ENCODE data around the gene ADGRB2. TPM values are rescaled to one million over a fixed set of nuclear protein-coding genes. Genes with fewer than 3 reads are reported as not detected.

Gene ADGRB2
- total RNA-seq, 1 experiment from 2014 or later: 49.5 TPM

DNA sequence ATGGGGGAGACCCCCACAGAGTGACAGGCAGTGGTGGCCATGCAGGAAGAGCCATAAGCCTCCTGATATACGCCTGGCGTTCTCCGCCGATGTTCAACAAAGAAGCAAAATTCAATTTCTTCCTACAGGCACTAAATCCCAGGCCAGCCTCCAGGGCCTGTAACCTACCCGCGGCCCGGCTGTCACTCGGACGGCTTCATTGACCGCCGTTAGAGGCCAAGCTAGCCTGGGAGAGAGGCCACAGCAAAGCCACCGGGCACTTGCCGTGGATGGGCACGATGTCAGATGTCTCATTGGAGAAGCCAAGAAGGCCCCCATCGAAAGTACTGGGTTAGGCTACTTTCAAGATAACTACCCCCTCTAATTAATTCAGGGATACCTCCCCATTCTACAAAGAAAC lies 9.7 kb downstream of the ADGRB2 start:
- DNase-seq (ENCODE audit: low spot score): no peak
- in situ Hi-C loops (cut with HindIII; ENCODE audit: low sequenced_read_pairs): no loop called here

- in situ Hi-C loops (cut with HindIII; ENCODE audit: low sequenced_read_pairs): no loop called here
Observed at GRCh38 chr1:31753707-31754349, 10.3 kb downstream of the ADGRB2 start.

DNA sequence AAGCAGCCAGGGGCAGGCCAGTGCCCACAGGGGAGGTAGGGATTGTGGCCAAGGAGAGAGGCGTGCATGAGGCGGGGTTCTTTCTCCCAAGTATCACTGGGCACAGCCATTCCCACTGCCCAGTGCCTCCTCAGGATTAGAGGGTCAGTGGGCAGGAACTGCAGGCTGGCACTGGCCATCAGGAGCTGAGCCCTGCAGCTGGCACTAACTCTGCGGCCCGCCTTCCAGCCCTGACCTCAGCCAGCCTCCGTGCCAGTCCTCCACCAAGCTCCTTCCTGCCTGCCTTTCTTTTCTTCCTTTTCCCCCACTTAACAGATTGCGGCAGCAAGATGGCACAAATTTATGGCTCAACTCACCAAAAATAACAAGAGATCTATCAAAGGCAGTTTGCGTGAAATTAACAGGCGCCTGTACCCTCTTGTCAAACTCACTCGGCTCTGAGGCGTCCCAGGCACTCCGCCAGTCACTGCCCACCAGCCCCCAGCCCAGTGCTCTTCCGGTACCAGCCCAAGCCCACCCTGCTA lies 11.1 kb downstream of the ADGRB2 start:
- in situ Hi-C loops (cut with HindIII; ENCODE audit: low sequenced_read_pairs): no loop called here
- DNase-seq (ENCODE audit: low spot score): peak; percentile 54

More at GRCh38 chr1:31753707-31754349, 10.3 kb downstream of the ADGRB2 start:
- DNase-seq (ENCODE audit: low spot score): peak; percentile 81

GRCh38 chr1:31752258-31752657 lies 11.9 kb downstream of the ADGRB2 start:
- in situ Hi-C loops (cut with HindIII; ENCODE audit: low sequenced_read_pairs): no loop called here
- no peak for DNase-seq (ENCODE audit: low spot score)

DNA sequence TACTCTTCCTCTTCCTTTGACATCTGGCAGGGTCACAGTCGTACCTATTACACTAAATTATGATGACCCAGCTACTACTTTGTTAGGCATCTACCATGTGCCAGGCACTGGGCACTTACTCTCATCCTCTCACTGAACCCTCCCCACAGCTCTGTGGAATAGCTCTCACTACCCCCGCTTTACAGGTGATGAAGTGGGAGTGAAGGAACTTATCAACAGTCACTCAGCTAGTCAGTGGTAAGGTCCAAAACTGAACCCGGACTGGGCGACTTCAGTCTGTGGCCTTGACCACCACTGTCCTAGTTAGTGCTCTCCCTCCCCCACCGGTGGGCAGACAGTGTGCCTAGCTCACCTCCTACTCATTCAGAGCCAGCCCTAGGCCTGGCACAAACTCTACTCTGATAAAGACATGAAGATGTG lies 12.3 kb downstream of the ADGRB2 start:
- in situ Hi-C loops (cut with HindIII; ENCODE audit: low sequenced_read_pairs): no loop called here
- DNase-seq (ENCODE audit: low spot score): no peak

DNA sequence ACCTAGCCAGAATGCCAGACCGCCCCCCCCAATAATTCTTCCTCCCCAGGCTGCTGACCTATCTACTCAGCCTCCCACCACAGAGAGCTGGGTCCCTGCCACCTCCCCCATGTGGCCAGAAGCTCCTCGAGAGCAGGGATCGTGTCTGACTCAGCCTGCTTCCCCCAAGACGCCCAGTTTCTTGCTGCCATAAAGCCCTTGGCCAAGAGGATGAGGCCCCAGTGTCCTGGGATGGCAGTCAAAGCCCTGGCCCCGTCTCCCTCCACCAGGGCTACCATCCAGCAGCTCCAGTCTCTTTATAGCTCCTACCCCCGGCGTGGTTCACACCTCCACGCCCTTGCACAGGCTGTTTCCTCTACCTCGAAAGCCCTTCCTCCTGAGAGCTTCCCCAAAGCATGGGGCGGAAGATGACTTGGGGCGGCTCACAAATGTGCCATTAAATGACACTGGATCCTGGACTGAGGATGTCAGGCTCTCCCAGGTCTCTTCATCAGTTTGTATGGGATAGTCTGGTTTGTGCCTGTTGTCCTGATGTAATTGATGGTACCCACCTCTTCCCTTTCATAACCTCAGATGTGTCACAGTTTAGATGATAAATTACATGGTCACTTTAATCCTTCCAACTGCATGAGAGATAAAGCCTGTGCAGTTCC lies 13.2 kb downstream of the ADGRB2 start:
- in situ Hi-C loops (cut with HindIII; ENCODE audit: low sequenced_read_pairs): no loop called here

DNA sequence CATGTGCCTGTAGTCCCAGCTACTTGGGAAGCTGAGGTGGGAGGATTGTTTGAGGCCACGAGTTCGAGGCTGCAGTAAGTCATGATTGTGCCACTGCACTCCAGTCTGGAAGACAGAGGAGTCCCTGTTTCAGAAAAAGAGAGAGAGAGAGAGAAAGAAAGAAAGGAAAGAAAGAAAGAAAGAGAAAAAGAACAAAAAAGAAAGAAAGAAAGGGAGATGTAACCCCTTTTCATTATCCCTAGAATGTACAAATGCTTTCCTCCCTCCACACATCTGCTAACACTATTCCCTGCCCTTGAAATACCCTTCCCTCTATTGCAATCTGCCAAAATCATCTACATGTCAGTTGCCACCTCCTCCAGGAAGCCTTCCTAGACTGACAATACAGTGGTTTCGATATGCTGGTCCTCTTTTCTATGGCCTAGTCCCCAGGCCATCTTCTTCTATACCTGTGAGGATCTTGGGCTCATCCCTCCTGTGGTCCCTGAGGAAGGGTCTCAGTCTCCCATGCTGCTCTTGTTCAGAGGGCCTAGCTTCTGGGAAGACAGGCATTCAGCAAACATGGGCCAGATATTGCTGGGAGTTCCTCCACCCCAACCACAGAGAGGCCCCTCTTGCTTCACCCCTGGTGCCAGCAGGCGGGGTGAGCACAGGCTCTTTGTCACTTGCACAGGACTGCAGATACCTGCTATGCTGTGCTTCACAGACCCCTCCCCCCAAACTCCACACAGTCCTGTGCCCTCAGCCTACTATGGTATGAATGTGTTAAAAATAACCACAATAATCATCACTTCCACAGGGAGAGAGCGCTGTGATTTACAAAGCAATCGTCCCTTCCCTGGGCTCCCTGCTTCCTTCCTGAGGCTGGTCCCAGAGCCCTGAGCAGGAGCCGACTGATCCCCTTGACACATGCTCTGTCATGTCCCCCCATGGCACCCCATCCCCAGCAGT lies 14.1 kb downstream of the ADGRB2 start:
- in situ Hi-C loops (cut with HindIII; ENCODE audit: low sequenced_read_pairs): no loop called here
- DNase-seq (ENCODE audit: low spot score): no peak

More for the DNA sequence above, 13.2 kb downstream of the ADGRB2 start:
- peak; percentile 19 for DNase-seq (ENCODE audit: low spot score)

- in situ Hi-C loops (cut with HindIII; ENCODE audit: low sequenced_read_pairs): no loop called here
- no peak for DNase-seq (ENCODE audit: low spot score)
Observed at GRCh38 chr1:31748365-31748764, 15.8 kb downstream of the ADGRB2 start.

DNA sequence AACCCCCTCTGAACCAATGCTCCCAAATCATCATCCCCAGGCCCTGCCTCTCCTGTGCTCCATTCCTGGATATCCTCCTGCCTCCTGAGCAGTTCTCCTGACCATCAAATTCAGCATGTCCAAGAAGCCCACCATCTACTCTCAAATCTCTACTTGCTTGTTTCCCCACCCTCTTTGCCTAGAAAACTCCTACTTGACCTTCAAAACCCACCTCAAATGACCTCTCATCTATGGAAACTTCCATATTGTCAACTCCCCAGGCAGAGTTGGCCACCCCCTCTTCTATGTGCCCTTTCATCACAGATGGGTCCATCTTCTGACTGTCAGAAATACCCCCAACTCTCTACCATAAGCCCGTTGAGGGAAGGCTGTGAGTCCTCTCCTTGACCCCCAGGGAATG lies 16.8 kb downstream of the ADGRB2 start:
- in situ Hi-C loops (cut with HindIII; ENCODE audit: low sequenced_read_pairs): no loop called here
- DNase-seq (ENCODE audit: low spot score): no peak

- in situ Hi-C loops (cut with HindIII; ENCODE audit: low sequenced_read_pairs): no loop called here
- DNase-seq (ENCODE audit: low spot score): peak; percentile 23
Observed at GRCh38 chr1:31746687-31747086, 17.5 kb downstream of the ADGRB2 start.

- in situ Hi-C loops (cut with HindIII; ENCODE audit: low sequenced_read_pairs): no loop called here
- DNase-seq (ENCODE audit: low spot score): no peak
Observed at GRCh38 chr1:31745946-31746670, 18.0 kb downstream of the ADGRB2 start.

- in situ Hi-C loops (cut with HindIII; ENCODE audit: low sequenced_read_pairs): no loop called here
- DNase-seq (ENCODE audit: low spot score): peak; percentile 65
Observed at GRCh38 chr1:31745096-31745945, 18.8 kb downstream of the ADGRB2 start.

GRCh38 chr1:31744165-31744888 lies 19.8 kb downstream of the ADGRB2 start:
- in situ Hi-C loops (cut with HindIII; ENCODE audit: low sequenced_read_pairs): no loop called here
- DNase-seq (ENCODE audit: low spot score): no peak

DNA sequence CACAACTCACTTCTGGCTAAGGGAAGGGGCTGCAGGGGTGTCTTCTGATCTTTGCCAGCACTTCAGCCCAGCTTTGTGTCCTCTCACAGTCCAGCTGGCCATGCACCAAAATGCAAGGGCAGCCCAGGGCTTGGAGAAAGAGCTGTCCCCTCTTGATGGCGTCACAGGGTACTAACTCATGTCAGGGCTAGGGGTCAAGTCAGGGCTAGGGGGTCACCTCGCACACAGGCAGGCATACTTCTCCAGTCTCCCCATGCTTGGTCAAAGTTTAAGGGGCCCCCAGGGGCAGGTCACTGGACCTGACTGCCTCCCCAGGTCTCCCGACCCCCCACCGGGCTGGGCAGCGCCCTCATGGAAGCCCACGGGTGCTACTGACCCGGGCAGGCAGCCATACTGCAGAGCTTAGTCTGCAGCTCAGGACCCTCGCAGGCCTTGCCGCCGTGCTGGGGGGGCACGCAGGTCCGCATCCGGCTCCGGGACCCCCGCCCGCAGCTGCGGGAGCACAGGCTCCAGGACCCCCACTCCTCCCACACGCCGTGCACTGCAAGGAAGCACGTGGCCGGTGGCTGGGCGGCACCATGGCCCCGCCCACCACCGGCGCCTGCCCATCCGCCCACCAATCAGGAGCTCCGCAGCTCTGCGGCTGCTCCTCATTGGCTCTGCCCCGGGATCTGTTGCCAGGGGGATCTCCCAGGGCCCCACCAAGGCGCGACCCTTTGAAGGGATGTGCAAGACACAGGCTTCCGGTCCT lies 21.5 kb downstream of the ADGRB2 start:
- no peak for DNase-seq (ENCODE audit: low spot score)
- in situ Hi-C loops (cut with HindIII; ENCODE audit: low sequenced_read_pairs): no loop called here

DNA sequence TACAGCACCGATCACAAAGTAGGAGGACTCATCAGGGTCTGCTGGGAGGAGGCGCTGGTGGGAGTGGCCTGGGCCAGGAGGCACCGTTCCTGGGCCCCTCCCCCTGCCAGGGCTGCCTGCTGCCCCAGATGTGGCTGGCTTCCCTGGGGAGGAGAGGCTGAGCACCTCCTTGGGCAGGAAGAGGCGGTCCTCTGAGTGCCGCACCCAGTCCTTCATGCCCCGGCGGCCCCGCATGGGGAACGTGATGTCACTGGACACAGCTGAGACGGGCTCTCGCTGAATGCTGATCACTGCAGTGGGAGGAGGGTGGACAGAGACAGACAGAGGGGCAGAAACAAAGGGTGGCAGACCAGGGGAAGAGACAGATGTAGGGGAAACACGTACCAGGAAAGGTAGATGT lies 24.8 kb downstream of the ADGRB2 start:
- in situ Hi-C loops (cut with HindIII; ENCODE audit: low sequenced_read_pairs): no loop called here
- no peak for DNase-seq (ENCODE audit: low spot score)

GRCh38 chr1:31736675-31737074 lies 27.5 kb downstream of the ADGRB2 start:
- peak; percentile 54 for DNase-seq (ENCODE audit: low spot score)
- in situ Hi-C loops (cut with HindIII; ENCODE audit: low sequenced_read_pairs): no loop called here

GRCh38 chr1:31735571-31735970 lies 28.6 kb downstream of the ADGRB2 start:
- DNase-seq (ENCODE audit: low spot score): no peak

More at GRCh38 chr1:31735571-31735970, 28.6 kb downstream of the ADGRB2 start:
- in situ Hi-C loops (cut with HindIII; ENCODE audit: low sequenced_read_pairs): no loop called here

Data from G401 (cell line).